ENCODE results near the gene SORT1.
A peak's percentile ranks its signal among the peaks of the same experiment; 100 is the strongest.
"Not testable (repeated sequence)": the region's sequence is repeated elsewhere in the genome, so short reads cannot be mapped to it uniquely, and the experiment has no call there.

SORT1 gene

DNA sequence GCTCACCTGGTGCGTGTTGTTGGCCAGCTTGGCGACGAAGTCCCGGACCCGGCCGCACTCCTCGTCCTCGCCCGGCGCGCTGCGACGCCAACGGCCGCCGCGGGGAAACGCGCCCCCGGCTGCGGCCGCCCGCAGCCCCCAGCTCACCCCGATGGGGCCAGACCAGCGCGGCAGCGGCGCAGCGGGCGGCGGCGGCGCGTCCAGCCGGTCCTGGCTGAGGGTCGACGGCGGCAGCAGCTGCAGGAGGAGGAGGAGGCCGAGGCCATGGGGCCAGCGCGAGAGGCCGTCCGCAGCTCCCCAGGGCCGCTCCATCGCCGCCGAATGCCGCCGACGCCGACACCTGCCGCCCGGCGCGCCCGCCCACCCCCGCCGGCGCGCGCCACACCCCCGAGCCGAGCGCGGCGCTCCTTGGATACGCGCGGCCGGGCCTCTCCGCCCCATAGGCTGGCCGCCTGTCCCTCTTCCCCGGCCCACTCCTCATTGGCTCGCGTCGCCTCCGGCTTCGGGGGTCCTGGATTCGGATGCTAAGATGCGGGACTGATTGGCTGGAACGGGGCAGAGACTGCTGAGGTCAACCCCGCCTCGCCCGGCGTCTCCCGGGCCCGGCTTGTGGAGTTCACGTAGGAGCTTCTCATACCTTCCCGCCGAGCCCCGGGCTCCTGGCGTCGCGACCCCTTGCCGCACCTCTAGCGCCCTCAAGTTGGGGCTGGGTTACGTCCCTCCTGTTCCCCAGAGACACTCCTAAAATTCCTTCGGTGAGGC lies at the start of gene SORT1:
SORT1 (minus strand) TSS at position 338 of the 762 bp plus-strand sequence; CDS start at position 312, 26 bp downstream.
- Histone ChIP-seq H3K9ac (ENCODE audit: low read length in 5 of 5) (peak within 1 kb of the TSS; percentile 16 to 88 (median 83)), H3K27me3 (ENCODE audit: control insufficient read depth in 5 of 5, insufficient read depth in 4 of 5, low read length in 5 of 5) (no peaks in the 10 kb centered on the region), H3K27ac (ENCODE audit: low read depth, low read length) (peak within 1 kb of the TSS; percentile 99), H3K4me1 (ENCODE audit: control insufficient read depth in 5 of 5, insufficient read depth in 5 of 5, low read length in 5 of 5) (peaks cover 8 to 49% (median 46%) of the 10 kb centered on the region in 5 donors), H3K9me3 (ENCODE audit: control insufficient read depth in 5 of 5, low read length in 5 of 5) (no peaks in the 10 kb centered on the region), H3K4me3 (ENCODE audit: low read depth in 1 of 5, low read length in 5 of 5) (peak within 1 kb of the TSS; percentile 68 to 88 (median 70)), H3K36me3 (ENCODE audit: control insufficient read depth in 5 of 5, insufficient read depth in 5 of 5, low read length in 5 of 5) (peaks cover 13 to 20% (median 19%) of the 10 kb centered on the region in 5 donors)

DNA sequence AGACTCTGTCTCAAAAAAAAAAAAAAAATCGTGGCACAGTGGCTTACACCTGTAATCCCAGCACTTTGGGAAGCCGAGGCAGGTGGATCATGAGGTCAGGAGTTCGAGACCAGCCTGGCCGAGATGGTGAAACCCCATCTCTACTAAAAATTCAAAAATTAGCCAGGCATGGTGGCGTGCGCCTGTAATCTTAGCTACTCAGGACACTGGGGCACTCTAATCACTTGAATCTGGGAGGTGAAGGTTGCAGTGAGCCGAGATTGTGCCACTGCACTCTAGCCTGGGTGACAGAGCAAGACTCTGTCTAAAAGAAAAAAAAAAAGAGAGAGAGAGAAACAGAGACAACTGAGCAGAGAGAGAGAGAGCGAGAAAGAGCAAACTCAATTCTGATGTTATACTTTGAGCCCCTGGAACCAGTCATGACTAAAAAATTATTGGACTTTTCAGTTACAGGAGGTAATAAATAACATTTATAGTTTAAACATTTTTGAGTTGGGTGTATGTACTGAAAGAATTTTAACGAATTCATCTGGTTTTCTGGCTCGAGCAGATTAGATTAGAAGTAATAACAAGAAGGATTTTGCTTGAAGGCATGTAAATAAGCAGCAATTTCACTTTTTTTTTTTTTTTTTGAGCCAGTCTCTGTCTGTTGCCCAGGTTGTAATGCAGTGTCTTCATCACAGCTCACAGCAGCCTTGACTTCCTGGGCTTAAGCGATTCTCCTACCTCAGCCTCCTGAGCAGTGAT lies 48.4 kb upstream of the SORT1 start:
- not testable (repeated sequence) for H3K36me3 ChIP-seq (ENCODE audit: control insufficient read depth in 5 of 5, insufficient read depth in 5 of 5, low read length in 5 of 5); H3K9ac ChIP-seq (ENCODE audit: low read length in 5 of 5); H3K4me1 ChIP-seq (ENCODE audit: control insufficient read depth in 5 of 5, insufficient read depth in 5 of 5, low read length in 5 of 5); H3K4me3 ChIP-seq (ENCODE audit: low read depth in 1 of 5, low read length in 5 of 5); H3K27ac ChIP-seq (ENCODE audit: low read depth, low read length); H3K9me3 ChIP-seq (ENCODE audit: control insufficient read depth in 5 of 5, low read length in 5 of 5)
- peaks cover 3 to 14% (median 6%) of the 10 kb centered on the region in 5 donors for H3K27me3 ChIP-seq (ENCODE audit: control insufficient read depth in 5 of 5, insufficient read depth in 4 of 5, low read length in 5 of 5)

DNA sequence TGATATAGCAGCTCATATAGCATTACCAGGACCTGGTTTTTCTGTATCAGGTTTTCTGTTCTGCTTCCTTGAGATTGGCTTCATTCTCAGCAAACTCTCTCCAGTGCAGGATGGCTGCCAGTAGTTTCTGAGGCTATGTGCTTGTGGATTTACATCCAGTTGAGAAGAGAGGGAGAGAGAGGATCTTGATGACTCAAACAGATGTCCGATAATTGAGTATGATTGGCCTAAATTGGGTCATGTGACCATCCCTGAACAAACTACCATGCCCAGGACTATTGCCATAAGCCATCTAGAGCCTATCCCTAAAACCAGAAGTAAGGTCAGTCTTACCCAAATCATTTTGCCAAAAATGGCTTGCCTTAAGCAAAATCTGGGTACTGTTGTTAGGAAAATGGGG lies 46.6 kb upstream of the SORT1 start:
- Histone ChIP-seq H3K36me3 (ENCODE audit: control insufficient read depth in 5 of 5, insufficient read depth in 5 of 5, low read length in 5 of 5) (no peaks in the 10 kb centered on the region), H3K9me3 (ENCODE audit: control insufficient read depth in 5 of 5, low read length in 5 of 5) (no peaks in the 10 kb centered on the region), H3K9ac (ENCODE audit: low read length in 5 of 5) (no peak overlapping the region), H3K4me3 (ENCODE audit: low read depth in 1 of 5, low read length in 5 of 5) (no peak overlapping the region), H3K27ac (ENCODE audit: low read depth, low read length) (no peak overlapping the region), H3K4me1 (ENCODE audit: control insufficient read depth in 5 of 5, insufficient read depth in 5 of 5, low read length in 5 of 5) (no peaks in the 10 kb centered on the region), H3K27me3 (ENCODE audit: control insufficient read depth in 5 of 5, insufficient read depth in 4 of 5, low read length in 5 of 5) (peaks cover 0 to 14% (median 6%) of the 10 kb centered on the region in 5 donors)

DNA sequence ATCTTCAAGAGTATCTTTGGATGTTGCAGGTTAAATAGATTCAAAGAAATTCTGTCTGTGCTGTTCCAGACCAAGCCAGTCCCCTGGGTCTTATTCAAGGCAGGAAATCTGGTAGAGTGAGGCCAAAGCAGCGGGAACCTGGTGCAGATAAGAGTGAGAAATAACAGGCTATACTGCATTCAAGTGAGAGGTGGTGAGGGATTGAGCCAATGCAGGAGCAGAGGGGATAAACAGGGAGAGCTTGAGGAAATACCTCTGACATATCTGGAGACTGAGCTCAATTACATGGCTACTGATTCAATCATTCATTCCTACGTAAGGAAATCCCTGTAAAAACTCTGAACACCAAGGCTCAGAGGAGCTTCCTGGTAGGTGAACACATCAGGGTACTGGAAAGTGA lies 45.8 kb upstream of the SORT1 start:
- H3K27ac ChIP-seq (ENCODE audit: low read depth, low read length): no peak overlapping the region
- H3K9ac ChIP-seq (ENCODE audit: low read length in 5 of 5): no peak overlapping the region
- H3K4me1 ChIP-seq (ENCODE audit: control insufficient read depth in 5 of 5, insufficient read depth in 5 of 5, low read length in 5 of 5): no peaks in the 10 kb centered on the region
- no peaks in the 10 kb centered on the region for H3K9me3 ChIP-seq (ENCODE audit: control insufficient read depth in 5 of 5, low read length in 5 of 5)
- H3K36me3 ChIP-seq (ENCODE audit: control insufficient read depth in 5 of 5, insufficient read depth in 5 of 5, low read length in 5 of 5): no peaks in the 10 kb centered on the region
- peaks cover 0 to 14% (median 6%) of the 10 kb centered on the region in 5 donors for H3K27me3 ChIP-seq (ENCODE audit: control insufficient read depth in 5 of 5, insufficient read depth in 4 of 5, low read length in 5 of 5)
- no peak overlapping the region for H3K4me3 ChIP-seq (ENCODE audit: low read depth in 1 of 5, low read length in 5 of 5)

DNA sequence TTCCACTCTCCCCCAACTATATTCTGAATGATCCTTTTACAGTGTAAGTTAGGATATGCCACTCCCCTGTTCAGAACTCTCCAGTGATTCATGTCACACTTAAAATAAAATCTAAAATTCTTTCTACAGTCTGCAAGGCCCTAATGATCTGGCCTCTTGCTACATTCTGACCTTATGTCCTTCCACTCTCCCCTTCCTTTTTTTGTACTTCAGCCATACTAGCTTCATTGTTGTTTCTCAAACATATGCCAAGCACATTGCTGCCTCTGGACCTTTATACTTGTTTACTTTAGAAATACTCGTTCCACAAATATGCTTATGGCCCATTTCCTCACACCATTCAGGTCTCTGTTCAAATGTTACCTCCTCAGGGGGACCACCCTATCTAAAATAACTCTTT lies 43.4 kb upstream of the SORT1 start:
- no peak overlapping the region for H3K9ac ChIP-seq (ENCODE audit: low read length in 5 of 5)
- peaks cover 0 to 8% (median 4%) of the 10 kb centered on the region in 5 donors for H3K27me3 ChIP-seq (ENCODE audit: control insufficient read depth in 5 of 5, insufficient read depth in 4 of 5, low read length in 5 of 5)
- no peak overlapping the region for H3K27ac ChIP-seq (ENCODE audit: low read depth, low read length)
- H3K4me3 ChIP-seq (ENCODE audit: low read depth in 1 of 5, low read length in 5 of 5): no peak overlapping the region
- no peaks in the 10 kb centered on the region for H3K4me1 ChIP-seq (ENCODE audit: control insufficient read depth in 5 of 5, insufficient read depth in 5 of 5, low read length in 5 of 5)
- H3K36me3 ChIP-seq (ENCODE audit: control insufficient read depth in 5 of 5, insufficient read depth in 5 of 5, low read length in 5 of 5): no peaks in the 10 kb centered on the region
- no peaks in the 10 kb centered on the region for H3K9me3 ChIP-seq (ENCODE audit: control insufficient read depth in 5 of 5, low read length in 5 of 5)

DNA sequence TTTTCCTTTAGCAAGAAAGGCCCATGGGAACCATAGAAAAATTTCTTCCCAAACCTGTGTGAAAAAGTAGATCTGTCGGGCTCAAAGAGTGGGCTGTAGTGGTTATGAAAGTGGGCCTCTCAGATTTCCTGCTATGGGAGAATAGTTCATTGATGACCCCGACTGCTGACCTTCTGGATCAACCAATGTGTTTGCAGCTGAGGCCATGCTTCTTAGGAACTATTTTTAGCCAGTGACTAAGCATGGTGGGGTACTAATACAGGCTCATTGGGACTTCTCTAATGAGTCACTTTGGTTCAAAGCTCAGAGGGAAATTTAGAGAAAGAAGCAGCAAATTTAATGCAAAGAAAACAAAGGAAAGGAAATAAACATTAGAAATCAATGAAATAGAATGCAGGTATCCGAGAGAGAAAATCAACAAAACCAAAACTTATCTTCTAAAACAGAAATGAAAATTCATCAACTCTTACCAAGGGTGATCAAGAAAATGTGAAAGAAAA lies 41.1 kb upstream of the SORT1 start:
- no peak overlapping the region for H3K9ac ChIP-seq (ENCODE audit: low read length in 5 of 5)
- no peak overlapping the region for H3K4me3 ChIP-seq (ENCODE audit: low read depth in 1 of 5, low read length in 5 of 5)
- no peaks in the 10 kb centered on the region for H3K4me1 ChIP-seq (ENCODE audit: control insufficient read depth in 5 of 5, insufficient read depth in 5 of 5, low read length in 5 of 5)
- H3K27ac ChIP-seq (ENCODE audit: low read depth, low read length): no peak overlapping the region
- H3K27me3 ChIP-seq (ENCODE audit: control insufficient read depth in 5 of 5, insufficient read depth in 4 of 5, low read length in 5 of 5): peaks cover 0 to 6% (median 0%) of the 10 kb centered on the region in 5 donors
- H3K36me3 ChIP-seq (ENCODE audit: control insufficient read depth in 5 of 5, insufficient read depth in 5 of 5, low read length in 5 of 5): no peaks in the 10 kb centered on the region
- H3K9me3 ChIP-seq (ENCODE audit: control insufficient read depth in 5 of 5, low read length in 5 of 5): no peaks in the 10 kb centered on the region

DNA sequence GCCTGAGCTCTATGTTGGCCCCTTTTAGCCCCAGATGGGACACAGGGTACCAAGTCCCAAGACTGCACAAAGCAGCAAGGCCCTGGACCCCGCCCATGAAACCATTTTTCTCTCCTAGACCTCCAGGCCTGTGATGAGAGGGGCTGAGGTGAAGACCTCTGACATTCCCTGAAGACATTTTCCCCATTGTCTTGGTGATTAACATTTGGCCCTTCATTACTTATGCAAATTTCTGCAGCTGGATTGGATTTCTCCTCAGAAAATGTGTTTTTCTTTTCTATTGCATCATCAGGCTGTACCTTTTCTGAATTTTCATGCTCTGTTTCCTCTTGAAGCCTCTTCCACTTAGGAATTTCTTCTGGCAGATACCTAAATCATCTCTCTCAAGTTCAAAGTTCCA lies 36.8 kb upstream of the SORT1 start:
- H3K9me3 ChIP-seq (ENCODE audit: control insufficient read depth in 5 of 5, low read length in 5 of 5): no peaks in the 10 kb centered on the region
- H3K4me1 ChIP-seq (ENCODE audit: control insufficient read depth in 5 of 5, insufficient read depth in 5 of 5, low read length in 5 of 5): no peaks in the 10 kb centered on the region
- no peaks in the 10 kb centered on the region for H3K36me3 ChIP-seq (ENCODE audit: control insufficient read depth in 5 of 5, insufficient read depth in 5 of 5, low read length in 5 of 5)
- H3K4me3 ChIP-seq (ENCODE audit: low read depth in 1 of 5, low read length in 5 of 5): no peak overlapping the region
- H3K9ac ChIP-seq (ENCODE audit: low read length in 5 of 5): no peak overlapping the region
- H3K27me3 ChIP-seq (ENCODE audit: control insufficient read depth in 5 of 5, insufficient read depth in 4 of 5, low read length in 5 of 5): no peaks in the 10 kb centered on the region
- no peak overlapping the region for H3K27ac ChIP-seq (ENCODE audit: low read depth, low read length)

DNA sequence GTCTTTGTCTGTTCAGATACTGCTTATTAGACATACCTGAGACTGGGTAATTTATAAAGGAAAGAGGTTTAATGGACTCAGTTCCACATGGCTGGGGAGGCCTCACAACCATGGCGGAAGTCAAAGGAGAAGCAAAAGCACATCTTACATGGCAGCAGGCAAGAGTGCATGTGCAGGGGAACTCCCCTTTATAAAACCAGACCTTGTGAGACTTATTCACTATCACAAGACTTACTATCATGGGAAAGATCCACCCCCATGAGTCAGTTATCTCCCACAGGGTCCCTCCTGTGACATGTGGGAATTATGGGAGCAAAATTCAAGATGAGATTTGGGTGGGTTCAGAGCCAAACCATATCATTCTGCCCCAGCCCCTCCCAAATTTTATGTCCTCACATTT lies 35.6 kb upstream of the SORT1 start:
- H3K27ac ChIP-seq (ENCODE audit: low read depth, low read length): no peak overlapping the region
- H3K9me3 ChIP-seq (ENCODE audit: control insufficient read depth in 5 of 5, low read length in 5 of 5): no peaks in the 10 kb centered on the region
- H3K4me3 ChIP-seq (ENCODE audit: low read depth in 1 of 5, low read length in 5 of 5): no peak overlapping the region
- no peak overlapping the region for H3K9ac ChIP-seq (ENCODE audit: low read length in 5 of 5)
- H3K4me1 ChIP-seq (ENCODE audit: control insufficient read depth in 5 of 5, insufficient read depth in 5 of 5, low read length in 5 of 5): no peaks in the 10 kb centered on the region
- no peaks in the 10 kb centered on the region for H3K36me3 ChIP-seq (ENCODE audit: control insufficient read depth in 5 of 5, insufficient read depth in 5 of 5, low read length in 5 of 5)
- H3K27me3 ChIP-seq (ENCODE audit: control insufficient read depth in 5 of 5, insufficient read depth in 4 of 5, low read length in 5 of 5): no peaks in the 10 kb centered on the region

DNA sequence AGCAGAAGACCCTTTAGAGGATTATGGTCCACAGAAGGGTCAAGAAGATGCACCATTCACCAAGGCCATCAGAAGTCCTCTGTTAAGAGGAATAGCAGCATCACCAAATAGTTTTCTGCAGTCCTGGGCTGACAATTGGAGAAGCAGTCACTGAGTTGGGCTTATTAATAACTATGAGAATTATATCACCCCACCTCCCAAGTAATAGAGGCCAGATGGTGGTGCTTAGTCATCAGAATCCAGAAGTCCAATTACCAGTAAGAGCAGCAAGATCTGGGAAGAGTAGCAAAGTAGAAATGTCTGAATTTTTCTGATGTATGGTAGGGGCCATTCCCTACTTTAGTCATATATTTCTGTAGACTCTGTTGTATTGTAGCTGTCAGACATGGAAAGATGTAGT lies 34.6 kb upstream of the SORT1 start:
- H3K4me3 ChIP-seq (ENCODE audit: low read depth in 1 of 5, low read length in 5 of 5): no peak overlapping the region
- H3K4me1 ChIP-seq (ENCODE audit: control insufficient read depth in 5 of 5, insufficient read depth in 5 of 5, low read length in 5 of 5): peaks cover 0 to 7% (median 5%) of the 10 kb centered on the region in 5 donors
- H3K9me3 ChIP-seq (ENCODE audit: control insufficient read depth in 5 of 5, low read length in 5 of 5): no peaks in the 10 kb centered on the region
- H3K27me3 ChIP-seq (ENCODE audit: control insufficient read depth in 5 of 5, insufficient read depth in 4 of 5, low read length in 5 of 5): no peaks in the 10 kb centered on the region
- no peak overlapping the region for H3K27ac ChIP-seq (ENCODE audit: low read depth, low read length)
- no peak overlapping the region for H3K9ac ChIP-seq (ENCODE audit: low read length in 5 of 5)
- H3K36me3 ChIP-seq (ENCODE audit: control insufficient read depth in 5 of 5, insufficient read depth in 5 of 5, low read length in 5 of 5): no peaks in the 10 kb centered on the region

GRCh38 chr1:109427171-109427467 lies 29.4 kb upstream of the SORT1 start:
- H3K27me3 ChIP-seq (ENCODE audit: control insufficient read depth in 5 of 5, insufficient read depth in 4 of 5, low read length in 5 of 5): no peaks in the 10 kb centered on the region
- peak overlapping the region in 3 of 5 donors; percentile 13 to 88 (median 84) for H3K9ac ChIP-seq (ENCODE audit: low read length in 5 of 5)
- H3K4me3 ChIP-seq (ENCODE audit: low read depth in 1 of 5, low read length in 5 of 5): peak overlapping the region; percentile 74 to 97 (median 84)
- peaks cover 3 to 28% (median 27%) of the 10 kb centered on the region in 5 donors for H3K4me1 ChIP-seq (ENCODE audit: control insufficient read depth in 5 of 5, insufficient read depth in 5 of 5, low read length in 5 of 5)
- H3K36me3 ChIP-seq (ENCODE audit: control insufficient read depth in 5 of 5, insufficient read depth in 5 of 5, low read length in 5 of 5): no peaks in the 10 kb centered on the region
- H3K27ac ChIP-seq (ENCODE audit: low read depth, low read length): peak overlapping the region; percentile 88
- no peaks in the 10 kb centered on the region for H3K9me3 ChIP-seq (ENCODE audit: control insufficient read depth in 5 of 5, low read length in 5 of 5)
